KMS-11 (cell line): Measurements from ENCODE around the gene VPS26B.

Experiments used
- H2AFZ ChIP-seq: fragments of 200-600 bp; sonication (generic); 2 replicates; pipeline ENCODE4 v1.6.1; 2016; ENCODE audit warnings: antibody characterized with exemption, mixed run types, low read depth
- H3K27ac ChIP-seq: fragments of 200-600 bp; sonication (generic); 2 replicates; pipeline ENCODE4 v1.6.1; 2016; ENCODE audit warnings: mild to moderate bottlenecking, mixed run types
- H3K27me3 ChIP-seq: fragments of 200-600 bp; sonication (generic); 2 replicates; pipeline ENCODE4 v1.6.1; 2017; ENCODE audit warnings: mild to moderate bottlenecking, low read depth, mixed run types, moderate library complexity; ENCODE audit not compliant: insufficient read depth
- H3K36me3 ChIP-seq: fragments of 200-600 bp; sonication (generic); 2 replicates; pipeline ENCODE4 v1.6.1; 2017; ENCODE audit warnings: mild to moderate bottlenecking, mixed run types; ENCODE audit not compliant: insufficient read depth
- H3K4me1 ChIP-seq: fragments of 200-600 bp; sonication (generic); 2 replicates; pipeline ENCODE4 v1.6.1; 2016; ENCODE audit warnings: mild to moderate bottlenecking, low read depth, mixed run types; ENCODE audit not compliant: poor library complexity, severe bottlenecking
- H3K4me2 ChIP-seq: fragments of 200-600 bp; sonication (generic); 2 replicates; pipeline ENCODE4 v1.7.0; 2016; ENCODE audit warnings: mild to moderate bottlenecking, mixed run types
- H3K4me3 ChIP-seq: fragments of 200-600 bp; sonication (generic); IDR thresholded peaks from 2 replicates; pipeline ENCODE4 v1.6.1; 2017; ENCODE audit warnings: low read depth, low read length, mixed read lengths; ENCODE audit not compliant: insufficient read depth
- H3K79me2 ChIP-seq: fragments of 200-600 bp; sonication (generic); 2 replicates; pipeline ENCODE4 v1.6.1; 2016; ENCODE audit warnings: low read depth, mixed run types; ENCODE audit not compliant: insufficient read depth
- H3K9ac ChIP-seq: fragments of 200-600 bp; sonication (generic); 2 replicates; pipeline ENCODE4 v1.6.1; 2016; ENCODE audit warnings: mild to moderate bottlenecking, mixed run types
- H4K20me1 ChIP-seq: fragments of 200-600 bp; sonication (generic); 2 replicates; pipeline ENCODE4 v1.6.1; 2016; ENCODE audit warnings: mild to moderate bottlenecking, mixed run types; ENCODE audit not compliant: insufficient read depth
- TF ChIP-seq, protein P1 (sequence below): fragments of 200-600 bp; sonication (generic); conservative IDR thresholded peaks from 2 replicates; pipeline ENCODE4 v1.6.1; 2017; ENCODE audit warnings: low read depth, mild to moderate bottlenecking, antibody characterized with exemption, low read length, moderate library complexity, mixed read lengths

VPS26B gene

DNA sequence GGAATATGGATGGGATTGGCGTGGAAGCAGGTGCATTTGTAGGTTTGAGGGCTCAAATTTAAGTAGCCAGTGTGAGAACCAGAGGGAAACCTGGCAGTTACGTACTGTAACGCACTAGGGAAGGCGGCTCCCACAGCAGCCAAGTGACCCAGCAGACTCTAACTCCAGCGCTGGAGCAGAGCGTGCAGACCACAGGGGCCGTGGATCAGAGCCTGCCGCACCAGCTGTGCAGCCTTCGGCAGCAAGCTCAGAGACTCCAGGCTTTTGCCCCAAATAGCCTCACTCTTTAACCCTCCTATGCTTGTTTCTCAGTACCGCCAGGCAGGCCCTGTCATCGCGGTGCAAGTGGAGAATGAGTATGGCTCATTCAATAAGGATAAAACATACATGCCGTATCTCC lies 64.0 kb downstream of the VPS26B start:
- Histone ChIP-seq H2AFZ (no peak overlapping the region), H3K9ac (no peak overlapping the region), H3K4me2 (no peak overlapping the region), H3K27ac (no peak overlapping the region), H3K4me1 (no peaks in the 10 kb centered on the region), H3K36me3 (no peaks in the 10 kb centered on the region), H4K20me1 (no peaks in the 10 kb centered on the region), H3K27me3 (no peaks in the 10 kb centered on the region), H3K79me2 (no peaks in the 10 kb centered on the region), H3K4me3 (no peak overlapping the region)
- TF ChIP-seq, protein P1, sequence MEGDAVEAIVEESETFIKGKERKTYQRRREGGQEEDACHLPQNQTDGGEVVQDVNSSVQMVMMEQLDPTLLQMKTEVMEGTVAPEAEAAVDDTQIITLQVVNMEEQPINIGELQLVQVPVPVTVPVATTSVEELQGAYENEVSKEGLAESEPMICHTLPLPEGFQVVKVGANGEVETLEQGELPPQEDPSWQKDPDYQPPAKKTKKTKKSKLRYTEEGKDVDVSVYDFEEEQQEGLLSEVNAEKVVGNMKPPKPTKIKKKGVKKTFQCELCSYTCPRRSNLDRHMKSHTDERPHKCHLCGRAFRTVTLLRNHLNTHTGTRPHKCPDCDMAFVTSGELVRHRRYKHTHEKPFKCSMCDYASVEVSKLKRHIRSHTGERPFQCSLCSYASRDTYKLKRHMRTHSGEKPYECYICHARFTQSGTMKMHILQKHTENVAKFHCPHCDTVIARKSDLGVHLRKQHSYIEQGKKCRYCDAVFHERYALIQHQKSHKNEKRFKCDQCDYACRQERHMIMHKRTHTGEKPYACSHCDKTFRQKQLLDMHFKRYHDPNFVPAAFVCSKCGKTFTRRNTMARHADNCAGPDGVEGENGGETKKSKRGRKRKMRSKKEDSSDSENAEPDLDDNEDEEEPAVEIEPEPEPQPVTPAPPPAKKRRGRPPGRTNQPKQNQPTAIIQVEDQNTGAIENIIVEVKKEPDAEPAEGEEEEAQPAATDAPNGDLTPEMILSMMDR: no peak

DNA sequence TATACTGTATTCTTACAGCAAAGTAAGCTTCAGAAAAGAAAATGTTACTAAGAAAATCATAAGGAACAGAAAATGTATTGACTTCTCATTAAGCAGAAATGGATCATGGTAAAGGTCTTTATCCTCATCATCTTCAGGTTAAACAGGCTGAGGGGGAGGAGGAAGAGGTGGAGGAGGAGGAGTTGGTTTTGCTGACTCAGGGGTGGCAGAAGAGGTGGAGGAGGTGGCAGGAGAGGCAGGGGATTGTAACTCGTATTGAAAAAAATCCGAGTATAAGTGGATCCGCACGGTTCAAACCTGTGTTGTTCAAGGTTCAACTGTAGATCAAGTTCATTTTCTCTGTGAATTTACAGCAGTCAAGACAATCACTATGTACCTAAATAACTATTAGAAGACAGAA lies 64.7 kb downstream of the VPS26B start:
- H3K4me1 ChIP-seq: no peaks in the 10 kb centered on the region
- H3K4me2 ChIP-seq: no peak overlapping the region
- no peaks in the 10 kb centered on the region for H4K20me1 ChIP-seq
- no peaks in the 10 kb centered on the region for H3K36me3 ChIP-seq
- H3K9ac ChIP-seq: no peak overlapping the region
- H2AFZ ChIP-seq: no peak overlapping the region
- TF ChIP-seq, protein P1: no peak
- no peaks in the 10 kb centered on the region for H3K27me3 ChIP-seq
- no peaks in the 10 kb centered on the region for H3K79me2 ChIP-seq
- H3K27ac ChIP-seq: no peak overlapping the region
- no peak overlapping the region for H3K4me3 ChIP-seq

DNA sequence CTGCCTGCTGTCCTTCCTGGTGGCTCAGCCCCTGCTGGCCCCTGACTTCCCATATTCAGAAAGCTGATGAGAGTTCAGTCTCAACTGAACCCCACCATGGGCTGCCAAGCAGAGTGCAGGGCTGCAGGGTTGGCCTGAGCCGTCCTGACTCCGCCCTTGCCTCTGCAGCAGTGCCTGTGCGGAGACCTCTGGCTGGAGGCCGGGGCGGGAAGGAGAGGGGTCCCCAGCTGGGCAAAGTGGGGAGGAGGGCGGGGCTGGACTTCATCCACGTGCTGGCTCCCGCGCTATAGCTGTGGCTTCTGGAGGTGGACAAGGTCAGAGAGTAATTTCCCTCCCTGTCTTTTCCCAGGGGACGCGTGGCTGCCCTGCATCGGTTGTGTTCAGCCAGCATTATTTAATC lies 65.3 kb downstream of the VPS26B start:
- Histone ChIP-seq H3K4me2 (no peak overlapping the region), H2AFZ (no peak overlapping the region), H3K27ac (no peak overlapping the region), H3K4me3 (no peak overlapping the region), H3K79me2 (no peaks in the 10 kb centered on the region), H4K20me1 (no peaks in the 10 kb centered on the region), H3K27me3 (no peaks in the 10 kb centered on the region), H3K9ac (no peak overlapping the region), H3K36me3 (no peaks in the 10 kb centered on the region), H3K4me1 (no peaks in the 10 kb centered on the region)
- TF ChIP-seq, protein P1: no peak

- Histone ChIP-seq H4K20me1 (no peaks in the 10 kb centered on the region), H3K9ac (no peak overlapping the region), H3K4me1 (no peaks in the 10 kb centered on the region), H3K4me2 (no peak overlapping the region), H3K79me2 (no peaks in the 10 kb centered on the region), H3K27ac (no peak overlapping the region), H3K4me3 (no peak overlapping the region), H3K27me3 (no peaks in the 10 kb centered on the region), H3K36me3 (no peaks in the 10 kb centered on the region), H2AFZ (no peak overlapping the region)
- TF ChIP-seq, protein P1: no peak
Observed at GRCh38 chr11:134290646-134291045, 66.2 kb downstream of the VPS26B start.
